ENCODE results near the gene FRMD4A.

The FRMD4A gene

DNA sequence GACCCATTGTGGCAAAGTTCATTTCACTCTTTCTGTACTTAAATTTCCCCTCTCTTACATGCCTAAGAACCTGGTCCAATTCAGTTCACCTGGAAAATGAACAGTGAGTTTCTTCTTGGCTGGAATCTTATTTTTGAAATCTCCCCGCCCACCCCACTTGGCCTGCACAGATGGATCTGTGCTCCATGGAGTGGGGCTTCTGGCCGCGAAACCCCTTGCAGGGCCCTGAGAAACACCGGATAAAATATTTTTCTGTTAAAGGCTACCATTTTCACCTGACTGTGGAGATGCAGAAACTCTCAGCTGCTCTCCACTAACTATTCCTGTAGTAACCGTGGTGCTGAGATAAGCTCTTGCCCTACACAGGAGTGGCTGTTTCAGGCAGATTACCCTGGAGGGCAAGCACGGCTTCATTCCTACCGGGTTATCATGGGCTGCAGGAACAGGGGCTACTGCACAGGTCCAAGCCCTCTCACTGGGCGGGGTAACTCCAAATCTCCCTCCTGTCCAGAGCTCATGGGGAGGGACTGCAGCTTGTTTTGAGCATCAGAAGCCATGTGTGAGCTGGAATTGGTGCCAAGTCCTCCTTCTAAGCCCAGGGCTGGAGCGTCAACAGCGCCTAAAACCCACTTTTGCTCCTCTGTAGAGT, 625.1 kb downstream of the FRMD4A start:
- no peak for DNase-seq (ENCODE audit: low read depth, low spot score)

DNA sequence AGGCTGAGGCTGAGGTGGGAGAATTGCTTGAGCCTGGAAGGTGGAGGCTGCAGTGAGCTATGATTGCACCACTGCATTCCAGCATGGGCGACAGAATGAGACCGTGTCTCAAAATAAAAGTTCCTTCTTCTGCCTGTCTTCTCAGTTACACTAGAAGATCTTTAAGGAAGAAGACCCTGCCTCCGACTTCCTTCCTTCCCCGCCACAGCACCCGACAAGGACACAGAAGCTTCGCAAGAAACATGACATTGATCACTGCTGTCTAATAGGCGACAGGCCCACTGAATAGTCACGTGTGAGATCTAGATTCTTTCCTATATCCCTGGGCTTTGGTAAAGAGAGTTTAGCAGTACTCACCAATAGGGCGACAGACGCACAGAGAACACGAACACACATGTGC, 625.8 kb downstream of the FRMD4A start:
- DNase-seq (ENCODE audit: low read depth, low spot score), result no peak

DNA sequence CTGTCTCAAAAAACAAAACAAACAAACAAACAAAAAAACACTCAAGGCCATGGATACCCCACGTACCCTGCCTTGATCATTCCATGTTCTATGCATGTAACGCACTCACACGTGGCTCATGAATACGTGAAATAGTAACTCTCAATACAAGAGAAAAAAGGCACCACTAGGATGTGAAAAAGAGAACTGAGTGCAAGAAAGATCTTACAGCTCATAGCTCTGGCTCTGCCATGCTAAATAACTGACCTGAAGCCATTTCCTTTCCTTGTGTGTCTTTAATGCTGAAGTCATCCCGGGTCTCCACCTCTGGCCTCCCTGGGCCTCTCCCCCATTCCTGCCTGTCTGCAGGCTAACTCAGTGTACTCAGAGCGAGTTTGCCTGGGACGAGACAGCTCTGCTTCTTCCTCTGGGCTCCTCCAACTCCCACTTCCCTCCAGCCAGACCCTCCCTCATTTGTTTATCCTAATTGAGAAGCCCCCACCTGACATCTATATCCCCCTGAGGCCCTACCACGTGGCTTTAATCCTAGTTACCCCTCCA, 626.7 kb downstream of the FRMD4A start:
- DNase-seq (ENCODE audit: low read depth, low spot score), result no peak

DNA sequence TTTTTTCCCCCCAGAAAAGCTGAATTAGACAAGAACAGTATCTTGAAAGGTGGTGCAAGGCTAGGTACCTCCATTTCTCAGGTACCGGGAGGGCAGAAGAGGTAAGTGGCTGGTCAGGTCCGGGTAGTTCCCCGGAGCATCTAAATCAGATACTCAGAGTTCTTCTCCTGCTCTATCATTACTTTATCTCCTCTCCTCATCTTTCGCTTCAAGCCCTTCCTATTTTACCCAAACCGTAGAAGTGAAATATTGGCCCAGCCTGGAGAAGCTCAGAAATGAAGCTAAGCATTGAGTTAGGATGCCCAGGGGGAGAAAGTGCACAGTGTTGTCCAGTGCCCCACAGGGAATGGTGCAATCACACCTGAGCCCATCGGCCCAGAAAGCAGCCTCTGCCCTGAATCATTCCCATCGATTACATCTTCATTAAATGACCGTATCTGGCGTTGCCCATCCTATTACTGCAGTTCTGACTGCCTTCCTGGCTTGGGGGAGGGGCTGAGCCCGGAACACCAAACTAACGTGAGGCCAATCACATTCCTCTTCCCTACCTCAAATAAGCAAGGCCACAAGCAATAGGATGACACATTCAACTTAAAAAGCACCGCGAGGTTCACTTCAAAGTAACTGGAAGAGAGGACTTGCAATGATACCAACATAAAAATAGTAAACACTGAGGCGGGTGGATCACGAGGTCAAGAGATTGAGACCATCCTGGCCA, 627.5 kb downstream of the FRMD4A start:
- DNase-seq (ENCODE audit: low read depth, low spot score), result no peak

DNA sequence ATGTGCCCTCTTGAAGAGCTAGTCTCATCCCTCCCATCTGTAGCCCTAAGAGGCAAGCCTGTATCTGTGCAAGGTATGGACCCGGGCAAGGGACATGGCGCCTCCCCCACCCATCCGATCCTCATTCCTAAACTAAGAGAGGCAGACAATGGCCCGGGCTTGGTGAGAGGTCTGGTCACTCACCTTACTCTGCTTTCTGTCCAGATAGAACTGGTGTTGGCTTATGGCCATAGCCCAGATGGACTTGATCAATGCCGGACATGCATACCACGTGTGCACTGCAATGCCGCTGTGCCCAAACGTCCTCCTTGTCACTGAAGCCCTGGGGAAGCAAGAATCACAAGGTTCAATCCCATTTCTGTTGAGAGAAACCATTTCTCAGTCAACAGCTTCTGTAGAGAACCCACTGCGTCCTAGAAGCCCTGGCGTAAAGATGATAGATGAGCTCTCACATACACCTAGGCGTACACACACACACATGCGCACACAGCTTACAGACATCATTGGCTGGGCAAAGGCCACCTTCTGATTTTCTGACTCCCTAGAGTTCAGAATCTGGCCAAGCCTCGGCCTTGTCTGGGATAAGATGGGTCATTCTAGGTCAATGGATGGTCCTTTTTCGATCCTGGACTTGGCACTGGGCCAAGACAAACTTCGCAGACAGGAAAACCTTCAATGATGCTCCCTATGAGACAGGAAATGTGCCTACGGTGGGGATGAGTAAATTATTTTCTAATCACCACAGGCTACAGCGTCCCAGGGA, 629.4 kb downstream of the FRMD4A start:
- no peak for DNase-seq (ENCODE audit: low read depth, low spot score)

DNA sequence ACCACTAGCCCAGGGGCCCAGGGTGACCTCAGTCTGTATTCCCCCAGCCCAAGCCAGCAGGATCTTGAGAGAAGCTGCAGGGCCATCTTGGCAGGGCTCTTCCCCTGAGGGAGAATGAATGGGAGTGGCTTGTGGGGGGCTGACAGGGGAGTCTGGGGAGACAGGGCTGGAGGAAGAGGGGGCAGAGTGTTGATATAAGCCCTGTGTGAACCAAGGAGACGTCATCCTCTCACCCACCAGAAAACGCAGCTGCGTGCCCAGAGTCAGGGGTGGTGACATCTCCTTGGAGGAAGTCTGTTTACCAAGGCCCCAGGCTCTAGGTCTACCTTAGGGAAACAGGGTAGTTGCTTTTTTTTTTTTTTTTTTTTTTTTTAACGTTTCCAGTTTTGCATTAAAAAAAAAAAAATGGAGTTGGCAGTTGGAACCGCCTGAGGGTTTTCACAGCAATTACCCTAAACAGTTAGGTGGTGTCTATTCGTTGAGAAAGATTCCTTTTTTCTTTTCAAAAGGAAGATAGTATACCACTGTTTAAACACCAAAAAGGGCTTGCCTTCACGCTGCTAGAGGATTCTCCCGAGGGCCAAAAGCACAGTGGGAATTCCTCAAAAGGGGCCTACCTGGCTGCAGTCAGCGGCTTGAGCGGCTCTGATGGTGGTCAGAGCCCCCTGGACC, 630.1 kb downstream of the FRMD4A start:
- no peak for DNase-seq (ENCODE audit: low read depth, low spot score)

DNA sequence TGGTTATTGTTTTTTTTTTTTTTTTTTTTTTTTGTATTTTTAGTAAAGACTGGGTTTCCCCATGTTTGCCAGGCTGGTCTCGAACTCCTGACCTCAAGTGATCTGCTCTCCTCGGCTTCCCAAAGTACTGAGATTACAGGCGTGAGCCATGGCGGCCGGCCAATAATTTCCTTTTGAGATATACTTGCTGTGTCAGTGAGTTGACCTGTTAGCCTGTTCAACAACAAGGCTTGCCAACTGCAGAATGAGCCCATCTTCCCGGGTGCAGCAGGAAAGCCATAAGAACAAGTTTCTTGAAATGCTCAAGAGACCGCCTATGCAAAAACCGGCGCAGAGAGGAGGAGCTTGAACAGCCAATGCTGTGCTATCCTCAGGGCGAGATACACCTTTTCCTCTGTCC, 631.5 kb downstream of the FRMD4A start:
- DNase-seq (ENCODE audit: low read depth, low spot score), result no peak

DNA sequence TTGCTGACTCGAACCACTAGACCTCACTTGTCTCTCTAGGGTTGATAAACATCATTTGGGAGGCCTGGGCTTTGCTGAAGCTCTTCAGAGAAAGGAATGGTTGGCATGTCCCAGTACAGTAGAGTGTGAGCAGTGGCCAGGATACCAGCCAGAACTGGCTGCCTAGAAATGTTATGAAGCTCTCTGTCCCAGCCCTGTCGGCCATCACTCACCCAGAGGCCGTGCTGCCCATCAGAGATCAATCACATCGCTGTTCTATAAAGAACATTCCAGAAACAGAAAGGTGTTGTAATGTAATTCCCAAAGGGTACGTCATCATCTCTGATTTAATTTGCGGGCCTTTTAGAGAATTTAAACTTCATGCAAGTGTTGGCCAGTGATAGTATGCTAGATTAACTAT, 632.5 kb downstream of the FRMD4A start:
- DNase-seq (ENCODE audit: low read depth, low spot score), result no peak

DNA sequence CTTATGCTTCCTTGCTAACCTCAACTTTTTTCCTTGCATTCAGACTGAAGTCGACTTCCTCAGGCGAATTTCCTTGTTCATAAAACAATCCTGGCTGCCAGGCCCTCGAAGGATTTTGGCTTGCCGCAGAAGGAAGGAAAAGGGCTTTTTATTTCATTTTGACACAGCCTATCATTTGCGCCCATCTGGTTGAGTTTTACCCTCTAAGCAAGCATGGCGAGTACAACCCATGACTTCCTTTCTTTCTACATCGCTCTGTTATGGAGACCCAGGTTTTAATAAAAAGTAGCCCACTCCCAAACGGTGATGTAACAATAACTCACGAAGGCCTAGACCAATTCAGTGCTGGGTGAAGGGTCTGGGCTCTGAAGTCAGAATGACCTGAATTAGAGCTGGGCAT, 634.7 kb downstream of the FRMD4A start:
- no peak for DNase-seq (ENCODE audit: low read depth, low spot score)

DNA sequence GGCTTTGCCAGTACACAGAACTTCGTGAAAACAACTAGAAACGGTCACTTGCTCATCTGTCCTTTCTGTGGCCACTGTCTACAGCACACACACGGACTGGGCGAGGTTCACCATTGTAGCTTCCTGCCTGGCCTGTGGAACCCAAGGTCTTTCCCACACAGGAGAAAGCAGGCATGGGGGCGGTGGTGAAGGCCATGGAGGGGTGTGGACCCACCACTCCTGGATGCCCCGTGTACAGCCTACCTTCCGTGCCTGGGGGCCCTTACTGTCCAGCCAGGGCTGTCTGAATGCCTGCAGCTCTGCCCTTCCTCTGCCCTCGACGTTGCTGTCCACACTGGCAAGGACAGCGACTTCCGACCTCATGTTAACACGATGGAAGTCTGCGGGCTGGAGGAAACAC, 635.1 kb downstream of the FRMD4A start:
- no peak for DNase-seq (ENCODE audit: low read depth, low spot score)

DNA sequence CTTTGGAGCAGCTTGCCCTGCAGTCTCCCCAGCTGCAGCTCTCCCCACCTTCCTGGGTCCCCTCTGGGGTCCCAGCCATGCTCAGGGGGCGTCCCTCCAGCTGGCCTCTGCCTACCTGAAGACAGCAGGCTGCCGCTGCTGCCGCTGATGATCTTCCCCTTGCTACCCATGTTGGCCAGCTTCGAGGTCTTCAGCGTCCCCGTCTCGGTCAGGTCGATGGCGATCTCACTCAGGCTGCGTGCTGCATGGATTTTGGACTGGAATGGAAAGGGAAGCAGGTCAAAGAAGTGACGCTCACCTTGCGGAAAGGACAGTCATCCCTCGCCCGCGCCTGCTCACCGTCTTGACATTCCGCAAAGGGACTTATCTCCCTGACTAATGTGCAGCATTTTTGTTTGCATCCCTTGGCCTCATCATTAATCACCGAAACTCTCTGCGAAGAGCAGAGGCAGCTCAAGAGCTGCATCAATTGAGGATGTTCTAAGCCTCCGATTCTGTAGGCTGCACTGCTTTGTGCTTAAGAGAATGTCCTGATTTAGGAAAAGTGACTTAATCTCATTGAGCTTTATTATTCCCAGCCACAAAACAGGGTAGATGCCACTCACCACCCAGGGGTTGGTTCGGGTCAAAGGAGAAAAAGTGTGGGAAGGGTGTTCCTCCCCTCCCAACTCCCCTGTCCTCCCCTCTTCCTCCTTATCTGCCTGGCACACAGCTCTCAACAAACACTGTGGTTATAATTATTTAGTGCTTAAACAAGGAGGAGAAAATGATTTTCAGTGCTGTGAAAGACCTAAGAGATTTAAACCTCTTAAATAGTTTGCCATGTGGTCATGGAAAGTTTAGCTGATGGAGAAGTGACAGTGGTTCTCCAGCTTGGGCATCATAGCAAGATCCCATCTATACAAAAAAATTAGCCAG, 636.7 kb downstream of the FRMD4A start:
- DNase-seq (ENCODE audit: low read depth, low spot score), result no peak

DNA sequence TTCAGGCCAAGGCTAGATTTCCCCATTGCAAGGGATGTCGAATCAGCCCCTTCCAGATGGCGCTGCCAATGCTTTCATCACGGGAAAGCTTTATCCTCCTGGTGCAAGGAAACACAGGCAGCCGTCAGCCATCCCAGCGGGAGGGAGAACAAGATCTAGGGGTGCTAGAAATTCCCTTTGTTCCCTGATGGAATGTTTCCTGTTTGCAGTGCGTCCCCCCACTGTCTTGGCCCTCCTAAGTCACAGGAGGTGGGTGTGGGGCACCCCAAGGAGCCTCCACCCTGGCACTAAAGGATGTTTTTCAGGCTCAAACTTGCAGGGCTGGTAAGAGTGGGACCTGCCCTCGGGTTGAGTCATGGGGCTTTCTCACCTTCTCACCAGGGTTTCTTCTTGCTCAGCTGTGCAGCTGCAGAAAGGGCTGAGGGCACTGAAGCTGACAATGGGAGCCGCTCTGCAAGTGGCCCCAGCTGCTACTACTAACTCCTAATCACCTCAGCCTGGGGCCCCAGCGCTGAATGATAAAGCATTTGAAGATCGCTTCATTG, 640.4 kb downstream of the FRMD4A start:
- no peak for DNase-seq (ENCODE audit: low read depth, low spot score)

DNA sequence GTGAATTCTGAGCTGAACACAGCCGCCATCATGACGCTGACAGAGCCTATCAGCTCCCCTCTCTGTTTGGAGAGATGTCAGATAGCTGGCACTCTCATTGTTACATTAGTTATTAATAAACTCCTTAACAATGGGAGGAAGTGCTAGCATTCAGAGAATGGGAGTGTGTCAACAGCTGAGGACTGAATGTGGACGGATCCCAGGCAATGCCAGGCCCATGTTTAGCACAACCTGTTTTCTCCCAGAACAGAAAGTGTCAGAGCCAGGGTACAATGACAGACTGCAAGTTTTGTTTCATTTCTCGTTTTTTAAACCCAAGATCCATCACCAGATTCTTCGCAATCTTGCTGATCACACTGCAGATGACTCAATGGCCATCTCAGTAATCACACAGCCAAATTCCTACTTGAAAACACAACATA, 644.4 kb downstream of the FRMD4A start:
- DNase-seq (ENCODE audit: low read depth, low spot score), result no peak

DNA sequence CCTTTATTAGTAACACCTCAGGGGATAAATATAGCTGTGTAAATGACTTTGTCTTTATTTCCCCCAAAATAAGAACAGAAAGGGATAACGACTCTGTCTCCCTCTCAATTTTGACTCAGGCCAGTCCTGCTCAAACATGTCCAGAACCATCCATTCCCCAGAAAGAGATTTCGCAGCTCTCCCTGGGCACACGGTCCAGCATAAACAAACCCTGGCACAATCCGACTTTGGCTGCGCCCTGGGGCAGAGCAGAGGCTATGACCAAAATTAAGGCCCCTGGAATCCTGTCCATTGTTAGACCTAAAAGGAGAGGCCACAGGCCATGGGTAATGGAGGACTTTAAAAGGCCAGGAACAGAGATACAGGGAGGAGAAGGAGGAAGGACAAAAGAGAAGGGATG, 644.8 kb downstream of the FRMD4A start:
- no peak for DNase-seq (ENCODE audit: low read depth, low spot score)

DNA sequence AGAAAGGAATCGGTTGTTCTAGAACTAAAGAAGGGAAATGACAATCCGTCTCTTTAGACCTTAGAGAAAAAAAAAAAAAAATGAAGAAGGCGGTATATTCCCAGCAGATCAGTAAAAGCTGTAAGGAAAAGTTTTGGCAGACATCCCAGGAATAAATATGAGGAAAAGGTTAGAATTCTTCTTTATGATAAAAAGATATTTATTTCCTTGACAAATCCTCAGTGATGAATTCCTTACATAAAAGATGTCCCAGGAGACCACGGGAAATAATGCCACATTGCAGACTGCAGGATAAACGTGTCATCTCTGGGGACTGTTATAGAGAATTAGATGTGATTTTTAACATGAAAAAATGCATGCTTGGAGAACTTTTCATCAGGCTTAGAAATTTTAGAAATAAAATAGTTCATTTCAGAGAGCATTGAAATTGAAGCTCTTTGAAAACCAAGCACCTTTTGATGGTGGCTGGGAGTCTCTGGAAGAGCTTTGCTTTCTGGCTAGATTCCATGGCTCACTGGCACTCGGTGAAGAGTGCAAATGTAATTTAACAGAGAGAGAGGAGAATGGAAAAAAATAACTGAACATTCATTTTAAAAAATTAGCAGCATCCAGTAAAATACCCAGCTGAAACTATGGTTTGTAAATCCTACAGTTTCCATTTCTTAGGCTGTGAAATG, 645.8 kb downstream of the FRMD4A start:
- no peak for DNase-seq (ENCODE audit: low read depth, low spot score)

DNA sequence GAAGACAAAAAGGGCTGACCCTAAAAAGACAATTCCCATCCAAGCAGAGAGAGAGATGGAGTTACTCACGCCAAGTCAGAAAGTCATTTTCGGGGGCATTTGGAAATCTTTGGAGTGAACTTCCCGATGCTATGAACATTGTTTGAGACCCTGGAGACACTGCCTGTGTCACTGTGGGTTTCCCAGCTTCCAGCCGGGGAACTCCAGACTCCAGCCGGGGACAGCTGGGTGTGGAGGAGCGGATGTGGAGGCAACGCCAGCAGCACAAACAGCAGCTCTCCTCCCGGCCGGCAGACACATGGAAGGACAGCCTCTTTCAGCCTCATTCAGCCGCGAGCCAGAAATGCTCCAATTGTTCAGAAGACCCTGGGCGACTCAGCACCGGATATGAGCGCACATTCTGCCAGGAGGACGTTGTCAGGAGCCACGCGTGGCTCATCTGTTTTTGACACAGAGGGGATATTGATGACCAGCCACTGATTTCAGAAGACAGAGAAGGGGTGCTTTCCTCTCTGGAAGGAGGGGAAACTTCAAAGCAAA, 646.4 kb downstream of the FRMD4A start:
- DNase-seq (ENCODE audit: low read depth, low spot score), result no peak

DNA sequence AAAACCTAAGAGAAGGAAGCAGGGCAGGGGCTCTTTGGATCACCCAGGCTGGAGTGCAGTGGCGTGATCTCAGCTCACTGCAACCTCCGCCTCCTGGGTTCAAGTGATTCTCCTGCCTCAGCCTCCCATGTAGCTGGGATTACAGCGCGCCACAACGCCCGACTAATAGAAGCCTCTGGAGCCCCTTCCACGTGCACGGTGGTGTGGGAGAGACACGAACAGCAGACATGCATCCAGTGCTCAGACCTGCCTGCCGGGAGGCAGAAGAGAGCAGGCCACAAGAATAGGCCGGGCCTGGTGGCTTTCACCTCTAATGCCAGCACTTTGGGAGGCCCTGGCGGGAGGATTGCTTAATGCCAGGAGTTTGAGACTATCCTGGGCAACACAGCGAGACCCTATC, 647.7 kb downstream of the FRMD4A start:
- no peak for DNase-seq (ENCODE audit: low read depth, low spot score)

DNA sequence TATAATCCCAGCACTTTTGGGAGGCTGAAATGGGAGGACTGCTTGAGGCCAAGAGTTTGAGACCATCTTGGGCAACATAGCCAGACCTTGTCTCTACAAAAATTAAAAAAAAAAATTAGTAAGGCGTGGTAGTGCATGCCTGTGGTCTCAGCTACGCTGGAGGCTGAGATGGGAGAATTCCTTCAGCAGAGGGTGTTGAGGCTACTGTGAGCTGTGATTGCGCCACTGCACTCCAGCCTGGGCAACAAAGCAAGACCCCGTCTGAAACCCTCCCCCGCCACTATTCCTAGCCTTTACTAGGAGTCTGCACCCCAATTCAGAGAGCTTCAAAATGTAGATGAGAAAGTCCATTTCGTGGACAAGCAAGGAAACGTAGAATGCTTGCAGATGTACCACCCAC, 648.8 kb downstream of the FRMD4A start:
- no peak for DNase-seq (ENCODE audit: low read depth, low spot score)

DNA sequence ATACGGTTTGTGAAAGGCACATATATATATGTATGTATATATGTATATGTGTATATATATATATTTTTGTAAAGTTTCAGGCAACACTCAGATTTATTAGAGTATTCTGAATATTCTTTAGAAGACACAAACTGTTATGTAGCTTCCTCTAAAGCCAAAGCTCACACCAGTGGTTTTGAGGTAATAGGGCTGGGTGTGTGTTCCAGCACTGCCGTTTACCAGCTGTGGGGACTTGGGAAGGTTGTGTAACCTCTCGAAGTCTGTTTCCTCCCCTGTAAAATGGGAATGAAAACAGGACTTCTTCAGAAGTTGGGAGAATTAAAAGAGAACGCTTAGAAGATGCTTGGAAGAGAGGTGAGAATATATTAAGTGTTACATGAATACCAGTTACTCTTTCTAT, 649.2 kb downstream of the FRMD4A start:
- DNase-seq (ENCODE audit: low read depth, low spot score), result no peak

DNA sequence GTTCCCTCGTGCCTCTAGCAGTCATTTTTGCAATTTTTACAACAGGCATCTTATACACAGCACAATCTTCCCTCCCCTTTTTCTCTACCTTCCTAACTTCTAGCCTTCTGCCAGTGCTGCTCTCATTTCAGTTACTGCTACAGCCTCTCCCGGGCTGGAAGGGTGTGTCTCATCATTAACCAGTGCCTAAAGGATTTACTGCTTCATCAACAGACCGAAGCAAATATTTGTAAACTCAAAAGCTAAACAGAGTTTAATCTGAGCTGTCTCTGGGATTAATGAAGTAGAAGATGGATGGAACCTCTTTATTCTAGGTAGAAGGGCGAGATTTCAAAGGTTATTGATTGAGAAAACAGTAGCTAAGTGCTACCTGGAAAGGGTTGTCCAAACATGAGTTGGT, 649.6 kb downstream of the FRMD4A start:
- DNase-seq (ENCODE audit: low read depth, low spot score), result no peak

Data from activated CD4-positive, CD25-positive, alpha-beta regulatory T cell treated with anti-CD3 and anti-CD28 coated beads, Interleukin-2, amount 50 U/mL, for 16 hours (primary cell).